SK-N-SH treated with all-trans-retinoic acid at 6 μM for 48 hours (cell line): ENCODE data around the gene ZBTB7B.

ENCODE experiments used
- ATAC-seq: fragments of 200-7000 bp; cut with Tn5 transposase; 3 replicates; pipeline ENCODE4 v1.9.1; 2020; ENCODE audit warnings: mild to moderate bottlenecking, moderate library complexity
- ARNTL ChIP-seq: fragments of 450-650 bp; formaldehyde crosslinking; IDR thresholded peaks from 2 replicates; pipeline ENCODE4 v1.5.0; 2020; ENCODE audit warnings: low read depth, mild to moderate bottlenecking, moderate library complexity, borderline replicate concordance
- BACH2 ChIP-seq: fragments of 250-450 bp; sonication (Bioruptor Pico); IDR thresholded peaks from 2 replicates; pipeline ENCODE4 v1.9.0; 2021; ENCODE audit warnings: mild to moderate bottlenecking, borderline replicate concordance
- CSDC2 ChIP-seq: fragments of 250-450 bp; sonication (Bioruptor Pico); IDR thresholded peaks from 2 replicates; pipeline ENCODE4 v1.5.0; 2020; ENCODE audit warnings: mild to moderate bottlenecking, moderate library complexity
- ESRRG ChIP-seq: fragments of 250-450 bp; sonication (Bioruptor Pico); IDR thresholded peaks from 2 replicates; pipeline ENCODE4 v1.6.1; 2021; ENCODE audit warnings: mild to moderate bottlenecking
- GLIS3 ChIP-seq: fragments of 250-450 bp; sonication (Bioruptor Pico); IDR thresholded peaks from 2 replicates; pipeline ENCODE4 v1.5.0; 2020; ENCODE audit warnings: mild to moderate bottlenecking, moderate library complexity
- ISL1 ChIP-seq: fragments of 250-450 bp; sonication (Bioruptor Pico); IDR thresholded peaks from 2 replicates; pipeline ENCODE4 v2.1.2; 2022; ENCODE audit warnings: mild to moderate bottlenecking, moderate library complexity
- OSR1 ChIP-seq: fragments of 250-450 bp; sonication (Bioruptor Pico); IDR thresholded peaks from 2 replicates; pipeline ENCODE4 v1.8.0; 2022; ENCODE audit warnings: moderate library complexity, mild to moderate bottlenecking, inconsistent platforms
- PPARA ChIP-seq: fragments of 250-450 bp; sonication (Bioruptor Pico); IDR thresholded peaks from 2 replicates; pipeline ENCODE4 v1.5.0; 2020; ENCODE audit warnings: mild to moderate bottlenecking, borderline replicate concordance
- RARB ChIP-seq: fragments of 250-450 bp; sonication (Bioruptor Pico); IDR thresholded peaks from 2 replicates; pipeline ENCODE4 v1.8.0; 2021; ENCODE audit warnings: mild to moderate bottlenecking, moderate library complexity
- SNAI2 ChIP-seq: fragments of 250-450 bp; sonication (Bioruptor Pico); IDR thresholded peaks from 2 replicates; pipeline ENCODE4 v1.5.0; 2020; ENCODE audit warnings: mild to moderate bottlenecking, moderate library complexity
- TCF4 ChIP-seq: fragments of 250-450 bp; sonication (Bioruptor Pico); IDR thresholded peaks from 2 replicates; pipeline ENCODE4 v1.8.0; 2021; ENCODE audit warnings: mild to moderate bottlenecking, moderate library complexity, borderline replicate concordance
- TOX ChIP-seq: fragments of 250-450 bp; sonication (Bioruptor Pico); IDR thresholded peaks from 2 replicates; pipeline ENCODE4 v1.8.0; 2021; ENCODE audit warnings: mild to moderate bottlenecking, moderate library complexity, borderline replicate concordance
- ZC3H10 ChIP-seq: fragments of 250-450 bp; sonication (Bioruptor Pico); IDR thresholded peaks from 2 replicates; pipeline ENCODE4 v1.5.1; 2021; ENCODE audit warnings: mild to moderate bottlenecking, moderate library complexity
- ZFP3 ChIP-seq: fragments of 250-450 bp; sonication (Bioruptor Pico); IDR thresholded peaks from 2 replicates; pipeline ENCODE4 v1.5.0; 2020; ENCODE audit warnings: mild to moderate bottlenecking, moderate library complexity
- ZFP30 ChIP-seq: fragments of 450-650 bp; formaldehyde crosslinking; IDR thresholded peaks from 2 replicates; pipeline ENCODE4 v1.5.0; 2022; ENCODE audit warnings: mild to moderate bottlenecking, moderate library complexity
- ZNF565 ChIP-seq: fragments of 450-650 bp; formaldehyde crosslinking; conservative IDR thresholded peaks from 2 replicates; pipeline ENCODE4 v1.5.0; 2020; ENCODE audit warnings: low read depth, mild to moderate bottlenecking, moderate library complexity
- ZNF70 ChIP-seq: fragments of 450-650 bp; formaldehyde crosslinking; IDR thresholded peaks from 2 replicates; pipeline ENCODE4 v1.5.0; 2020; ENCODE audit warnings: mild to moderate bottlenecking, moderate library complexity
- ZNF8 ChIP-seq: fragments of 450-650 bp; formaldehyde crosslinking; IDR thresholded peaks from 2 replicates; pipeline ENCODE4 v1.5.0; 2020; ENCODE audit warnings: mild to moderate bottlenecking, moderate library complexity
- TF ChIP-seq, protein P1 (sequence below): fragments of 250-450 bp; sonication (Bioruptor Pico); IDR thresholded peaks from 2 replicates; pipeline ENCODE4 v1.8.0; 2021; ENCODE audit warnings: low read depth, mild to moderate bottlenecking, moderate library complexity, borderline replicate concordance
- TF ChIP-seq, protein P2 (sequence below): fragments of 250-450 bp; sonication (Bioruptor Pico); IDR thresholded peaks from 2 replicates; pipeline ENCODE4 v1.5.1; 2021; ENCODE audit warnings: mild to moderate bottlenecking, moderate library complexity
- TF ChIP-seq, protein P3 (sequence below): fragments of 250-450 bp; sonication (Bioruptor Pico); IDR thresholded peaks from 2 replicates; pipeline ENCODE4 v1.5.1; 2020; ENCODE audit warnings: low read depth, mild to moderate bottlenecking, moderate library complexity
- TF ChIP-seq, protein P4 (sequence below): fragments of 250-450 bp; sonication (Bioruptor Pico); IDR thresholded peaks from 2 replicates; pipeline ENCODE4 v1.8.0; 2020; ENCODE audit warnings: mild to moderate bottlenecking, moderate library complexity, borderline replicate concordance

Gene ZBTB7B

DNA sequence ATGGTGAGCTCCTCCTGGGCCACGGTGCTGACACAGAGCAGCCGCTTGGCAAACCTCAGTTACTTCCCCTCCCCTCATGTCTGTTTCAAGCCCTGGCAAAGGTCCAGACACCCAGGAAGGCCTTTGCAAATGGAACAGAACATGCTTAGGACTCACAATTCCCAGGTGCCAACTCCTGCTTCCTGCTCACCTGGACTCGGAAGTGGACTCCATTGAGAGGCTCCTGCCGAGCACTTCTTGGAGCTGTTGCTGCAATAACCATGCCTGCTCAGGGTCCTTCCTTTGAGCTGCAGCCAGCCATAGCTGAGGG, 20.3 kb downstream of the ZBTB7B start (continued):
- TF ChIP-seq TOX (CRISPR knock-in tag), result no peak

DNA sequence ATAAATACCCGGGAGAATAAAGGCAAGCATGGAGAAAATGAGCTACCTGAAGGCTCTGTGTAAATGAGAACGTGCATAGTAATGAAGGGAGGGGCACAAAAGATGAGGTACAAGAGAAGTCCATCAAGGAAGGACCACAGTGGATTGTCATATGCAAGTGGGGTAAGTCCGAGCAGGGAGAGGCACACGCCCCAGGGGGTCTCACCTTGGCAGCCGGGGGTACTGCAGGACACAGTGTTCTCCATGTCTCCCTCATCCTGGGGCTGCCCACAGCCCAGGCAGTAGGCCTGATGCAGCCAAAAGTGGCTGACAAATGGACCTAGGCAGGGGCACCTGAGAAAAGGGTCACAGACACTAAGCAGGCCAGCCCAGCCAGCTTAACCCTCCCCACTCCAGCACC, 21.0 kb downstream of the ZBTB7B start:
- ATAC-seq, result no peak
- TF ChIP-seq ZFP30 (CRISPR knock-in tag) (no peak), BACH2 (CRISPR knock-in tag) (no peak), ARNTL (CRISPR knock-in tag) (no peak), OSR1 (CRISPR knock-in tag) (no peak), ZNF565 (CRISPR knock-in tag) (no peak), ZC3H10 (CRISPR knock-in tag) (no peak), RARB (CRISPR knock-in tag) (no peak), CSDC2 (CRISPR knock-in tag) (no peak), ZNF70 (no peak), PPARA (CRISPR knock-in tag) (no peak), ISL1 (no peak), SNAI2 (CRISPR knock-in tag) (no peak), TOX (CRISPR knock-in tag) (no peak), GLIS3 (CRISPR knock-in tag) (no peak), TCF4 (CRISPR knock-in tag) (no peak)
- TF ChIP-seq, protein P1, sequence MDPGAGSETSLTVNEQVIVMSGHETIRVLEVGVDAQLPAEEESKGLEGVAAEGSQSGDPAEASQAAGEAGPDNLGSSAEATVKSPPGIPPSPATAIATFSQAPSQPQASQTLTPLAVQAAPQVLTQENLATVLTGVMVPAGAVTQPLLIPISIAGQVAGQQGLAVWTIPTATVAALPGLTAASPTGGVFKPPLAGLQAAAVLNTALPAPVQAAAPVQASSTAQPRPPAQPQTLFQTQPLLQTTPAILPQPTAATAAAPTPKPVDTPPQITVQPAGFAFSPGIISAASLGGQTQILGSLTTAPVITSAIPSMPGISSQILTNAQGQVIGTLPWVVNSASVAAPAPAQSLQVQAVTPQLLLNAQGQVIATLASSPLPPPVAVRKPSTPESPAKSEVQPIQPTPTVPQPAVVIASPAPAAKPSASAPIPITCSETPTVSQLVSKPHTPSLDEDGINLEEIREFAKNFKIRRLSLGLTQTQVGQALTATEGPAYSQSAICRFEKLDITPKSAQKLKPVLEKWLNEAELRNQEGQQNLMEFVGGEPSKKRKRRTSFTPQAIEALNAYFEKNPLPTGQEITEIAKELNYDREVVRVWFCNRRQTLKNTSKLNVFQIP (CRISPR knock-in tag), result no peak
- TF ChIP-seq, protein P2, sequence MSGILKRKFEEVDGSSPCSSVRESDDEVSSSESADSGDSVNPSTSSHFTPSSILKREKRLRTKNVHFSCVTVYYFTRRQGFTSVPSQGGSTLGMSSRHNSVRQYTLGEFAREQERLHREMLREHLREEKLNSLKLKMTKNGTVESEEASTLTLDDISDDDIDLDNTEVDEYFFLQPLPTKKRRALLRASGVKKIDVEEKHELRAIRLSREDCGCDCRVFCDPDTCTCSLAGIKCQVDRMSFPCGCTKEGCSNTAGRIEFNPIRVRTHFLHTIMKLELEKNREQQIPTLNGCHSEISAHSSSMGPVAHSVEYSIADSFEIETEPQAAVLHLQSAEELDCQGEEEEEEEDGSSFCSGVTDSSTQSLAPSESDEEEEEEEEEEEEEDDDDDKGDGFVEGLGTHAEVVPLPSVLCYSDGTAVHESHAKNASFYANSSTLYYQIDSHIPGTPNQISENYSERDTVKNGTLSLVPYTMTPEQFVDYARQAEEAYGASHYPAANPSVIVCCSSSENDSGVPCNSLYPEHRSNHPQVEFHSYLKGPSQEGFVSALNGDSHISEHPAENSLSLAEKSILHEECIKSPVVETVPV (CRISPR knock-in tag), result no peak
- TF ChIP-seq, protein P3, sequence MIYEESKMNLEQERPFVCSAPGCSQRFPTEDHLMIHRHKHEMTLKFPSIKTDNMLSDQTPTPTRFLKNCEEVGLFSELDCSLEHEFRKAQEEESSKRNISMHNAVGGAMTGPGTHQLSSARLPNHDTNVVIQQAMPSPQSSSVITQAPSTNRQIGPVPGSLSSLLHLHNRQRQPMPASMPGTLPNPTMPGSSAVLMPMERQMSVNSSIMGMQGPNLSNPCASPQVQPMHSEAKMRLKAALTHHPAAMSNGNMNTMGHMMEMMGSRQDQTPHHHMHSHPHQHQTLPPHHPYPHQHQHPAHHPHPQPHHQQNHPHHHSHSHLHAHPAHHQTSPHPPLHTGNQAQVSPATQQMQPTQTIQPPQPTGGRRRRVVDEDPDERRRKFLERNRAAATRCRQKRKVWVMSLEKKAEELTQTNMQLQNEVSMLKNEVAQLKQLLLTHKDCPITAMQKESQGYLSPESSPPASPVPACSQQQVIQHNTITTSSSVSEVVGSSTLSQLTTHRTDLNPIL (CRISPR knock-in tag), result no peak
- TF ChIP-seq, protein P4, sequence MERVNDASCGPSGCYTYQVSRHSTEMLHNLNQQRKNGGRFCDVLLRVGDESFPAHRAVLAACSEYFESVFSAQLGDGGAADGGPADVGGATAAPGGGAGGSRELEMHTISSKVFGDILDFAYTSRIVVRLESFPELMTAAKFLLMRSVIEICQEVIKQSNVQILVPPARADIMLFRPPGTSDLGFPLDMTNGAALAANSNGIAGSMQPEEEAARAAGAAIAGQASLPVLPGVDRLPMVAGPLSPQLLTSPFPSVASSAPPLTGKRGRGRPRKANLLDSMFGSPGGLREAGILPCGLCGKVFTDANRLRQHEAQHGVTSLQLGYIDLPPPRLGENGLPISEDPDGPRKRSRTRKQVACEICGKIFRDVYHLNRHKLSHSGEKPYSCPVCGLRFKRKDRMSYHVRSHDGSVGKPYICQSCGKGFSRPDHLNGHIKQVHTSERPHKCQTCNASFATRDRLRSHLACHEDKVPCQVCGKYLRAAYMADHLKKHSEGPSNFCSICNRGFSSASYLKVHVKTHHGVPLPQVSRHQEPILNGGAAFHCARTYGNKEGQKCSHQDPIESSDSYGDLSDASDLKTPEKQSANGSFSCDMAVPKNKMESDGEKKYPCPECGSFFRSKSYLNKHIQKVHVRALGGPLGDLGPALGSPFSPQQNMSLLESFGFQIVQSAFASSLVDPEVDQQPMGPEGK (CRISPR knock-in tag), result no peak

DNA sequence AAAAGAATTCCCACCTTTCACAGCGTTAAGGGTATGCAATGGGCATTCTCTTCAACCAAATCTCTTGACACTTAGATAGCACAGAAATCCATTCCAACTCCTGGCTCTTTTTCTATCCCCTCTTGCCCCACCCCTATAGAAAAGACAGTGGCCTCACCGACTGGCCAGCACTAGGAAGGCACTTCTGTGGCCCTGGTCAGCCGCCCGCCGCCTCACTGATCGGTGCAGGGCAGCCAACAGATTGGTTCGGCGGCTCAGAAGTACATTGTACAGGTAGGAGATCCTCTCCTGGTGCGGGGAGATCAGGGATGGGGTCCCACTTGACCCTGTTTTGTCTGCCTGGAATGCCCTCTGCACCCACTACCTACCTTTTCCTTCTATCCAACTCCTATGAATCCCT, 21.7 kb downstream of the ZBTB7B start:
- TF ChIP-seq SNAI2 (CRISPR knock-in tag), result no peak
- TF ChIP-seq, protein P4 (CRISPR knock-in tag), result no peak
- TF ChIP-seq RARB (CRISPR knock-in tag), result no peak
- no peak for TF ChIP-seq PPARA (CRISPR knock-in tag)
- TF ChIP-seq, protein P2 (CRISPR knock-in tag), result no peak
- TF ChIP-seq OSR1 (CRISPR knock-in tag), result no peak
- no peak for TF ChIP-seq ZNF565 (CRISPR knock-in tag)
- TF ChIP-seq ESRRG (CRISPR knock-in tag), result no peak
- TF ChIP-seq TOX (CRISPR knock-in tag), result no peak
- TF ChIP-seq, protein P3 (CRISPR knock-in tag), result no peak
- TF ChIP-seq ZFP3 (CRISPR knock-in tag), result no peak
- no peak for TF ChIP-seq GLIS3 (CRISPR knock-in tag)
- TF ChIP-seq ZNF70, result no peak
- TF ChIP-seq ZNF8, result no peak
- TF ChIP-seq TCF4 (CRISPR knock-in tag), result no peak
- no peak for TF ChIP-seq ZC3H10 (CRISPR knock-in tag)
- no peak for TF ChIP-seq CSDC2 (CRISPR knock-in tag)
- TF ChIP-seq ARNTL (CRISPR knock-in tag), result no peak

More for the DNA sequence above, 21.7 kb downstream of the ZBTB7B start:
- ATAC-seq, result no peak
